GM21367 (cell line): ENCODE measurements around the gene GABPB2.
"Not testable (repeated sequence)": the region's sequence is repeated elsewhere in the genome, so short reads cannot be mapped to it uniquely, and the experiment has no call there.

Experiments used
- ATAC-seq: cut with Tn5 transposase; IDR thresholded peaks from one replicate; pipeline ENCODE4 v1.9.1; 2021; ENCODE audit not compliant: unreplicated experiment

The GABPB2 gene

DNA sequence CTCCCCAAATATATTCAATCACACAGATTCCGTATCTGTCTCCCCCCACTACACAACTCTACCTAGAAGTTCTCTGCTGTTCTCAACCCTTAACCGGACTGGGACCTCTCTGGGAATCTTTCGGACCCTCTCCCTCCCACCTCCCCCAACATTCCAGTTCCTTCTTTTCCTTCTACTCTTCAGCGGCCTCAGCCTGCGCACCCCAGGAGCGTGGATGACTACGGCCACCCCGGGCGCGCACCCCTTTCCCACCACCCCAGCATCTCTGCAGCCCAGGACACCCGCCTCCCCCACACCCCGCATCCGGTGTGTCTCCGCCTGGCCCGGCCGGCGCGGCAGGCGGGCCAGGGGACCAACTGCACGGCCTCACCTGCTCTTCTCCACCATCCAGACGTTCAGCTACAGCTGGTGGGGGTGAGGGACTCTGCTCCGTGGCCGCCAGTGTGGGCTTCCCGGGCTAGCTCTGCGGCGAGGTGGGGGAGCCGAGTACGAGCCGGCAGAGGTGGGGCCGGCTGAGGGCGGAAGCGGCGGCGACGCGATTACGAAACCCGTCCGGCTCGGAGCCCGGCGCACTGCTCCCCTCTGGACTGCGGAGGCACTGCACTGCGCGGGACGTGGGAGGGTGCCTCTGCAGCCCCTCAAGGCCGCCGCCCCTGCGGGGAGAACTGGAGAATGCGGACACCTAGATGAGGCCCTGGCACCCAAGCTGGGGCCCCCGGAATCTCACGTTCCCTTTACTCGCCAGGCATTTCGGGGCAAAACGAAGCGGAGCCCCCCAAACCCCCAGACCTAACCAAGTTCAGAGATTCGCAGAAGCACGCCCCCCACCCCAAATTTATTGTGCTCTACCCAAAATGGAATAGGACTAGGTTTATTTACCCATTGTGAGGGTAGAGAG, 11.2 kb upstream of the GABPB2 start, which contains the start of gene CDC42SE1:
TSS of gene CDC42SE1 (minus strand) at position 514 of the 898 bp plus-strand sequence. CDS start 3,892 bp downstream, outside the sequence.
- ATAC-seq: peak; percentile 69

DNA sequence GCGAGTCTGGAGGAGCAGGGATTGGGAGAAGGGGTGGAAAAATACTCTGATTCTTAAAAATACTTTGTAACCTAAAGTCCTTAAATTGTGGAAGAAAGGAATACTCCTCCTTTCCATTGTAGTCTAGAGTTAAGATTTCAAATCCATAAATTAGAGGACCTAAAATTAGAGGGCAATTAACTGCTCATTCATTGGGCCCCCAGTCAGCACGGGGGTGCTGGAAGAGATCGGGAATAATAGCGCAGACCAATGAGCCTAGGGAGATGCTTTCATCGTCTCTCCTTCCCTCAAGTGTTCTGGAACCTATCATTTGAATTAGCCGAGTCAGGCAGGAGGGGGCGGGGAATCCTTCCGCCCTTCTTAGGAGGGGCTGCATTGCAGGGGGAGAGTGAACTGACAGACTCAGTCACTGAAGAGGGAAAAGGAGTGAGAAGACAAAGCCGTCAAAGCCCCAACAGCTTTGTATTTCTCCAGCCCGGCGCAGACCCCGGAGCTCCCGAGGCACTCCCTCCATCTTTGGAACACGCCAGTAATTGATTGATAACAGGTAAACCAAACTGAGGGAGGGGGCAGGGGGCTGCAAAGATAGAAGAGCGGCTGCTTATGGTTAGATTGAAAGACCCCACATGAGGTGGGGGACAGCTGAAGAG, 10.4 kb upstream of the GABPB2 start, which contains the start of gene MLLT11:
TSS of gene MLLT11 (plus strand) at position 391 of the 650 bp plus-strand sequence. CDS start 6,828 bp downstream, outside the sequence.
- no peak for ATAC-seq

- ATAC-seq: no peak
Measured at GRCh38 chr1:151060657-151061421, 9.7 kb upstream of the GABPB2 start.

- no peak for ATAC-seq
Measured at GRCh38 chr1:151061704-151062103, 8.9 kb upstream of the GABPB2 start.

- ATAC-seq: no peak
Measured at GRCh38 chr1:151062741-151063371, 7.7 kb upstream of the GABPB2 start.

- no peak for ATAC-seq
Measured at GRCh38 chr1:151065089-151065645, 5.4 kb upstream of the GABPB2 start.

- no peak for ATAC-seq
Measured at GRCh38 chr1:151067185-151067584, 3.4 kb upstream of the GABPB2 start.

GRCh38 chr1:151069103-151069486, 1.5 kb upstream of the GABPB2 start:
- no peak for ATAC-seq

DNA sequence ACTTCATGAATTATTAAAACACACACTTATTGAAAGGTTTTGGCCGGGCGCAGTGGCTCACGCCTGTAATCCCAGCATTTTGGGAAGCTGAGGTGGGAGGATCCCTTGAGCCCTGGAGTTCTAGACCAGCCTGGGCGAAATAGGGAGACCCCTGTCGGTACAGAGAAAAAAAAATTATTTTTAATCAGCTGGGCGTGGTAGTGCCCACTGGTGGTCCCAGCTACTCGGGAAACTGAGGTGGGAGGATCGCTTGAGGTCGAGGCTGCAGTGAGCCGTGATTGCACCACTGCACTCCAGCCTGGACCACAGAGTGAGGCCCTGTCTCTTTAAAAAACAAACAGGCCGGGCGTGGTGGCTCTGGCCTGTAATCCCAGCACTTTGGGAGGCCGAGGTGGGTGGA, 1.7 kb downstream of the GABPB2 start:
- ATAC-seq: no peak

GRCh38 chr1:151085953-151086559, 15.5 kb downstream of the GABPB2 start:
- no peak for ATAC-seq

- not testable (repeated sequence) for ATAC-seq
Measured at GRCh38 chr1:151097426-151097825, 26.9 kb downstream of the GABPB2 start.

GRCh38 chr1:151098126-151098525, 27.6 kb downstream of the GABPB2 start:
- no peak for ATAC-seq

GRCh38 chr1:151104630-151105029, 34.1 kb downstream of the GABPB2 start:
- ATAC-seq: no peak

DNA sequence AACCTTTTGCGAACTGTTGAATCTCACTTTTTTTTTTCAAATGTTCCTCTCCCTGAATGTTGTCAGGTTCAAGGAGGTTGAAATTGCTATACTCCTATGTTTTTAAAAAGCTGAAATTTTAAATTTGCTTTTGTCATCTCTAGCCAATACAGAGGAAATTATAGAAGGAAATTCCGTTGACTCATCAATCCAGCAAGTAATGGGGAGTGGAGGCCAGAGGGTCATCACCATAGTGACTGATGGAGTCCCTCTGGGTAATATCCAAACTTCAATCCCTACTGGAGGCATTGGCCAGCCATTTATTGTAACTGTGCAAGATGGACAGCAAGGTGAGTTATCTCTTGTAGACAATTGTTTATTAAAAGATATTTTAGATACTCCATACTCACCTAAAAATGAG, 36.3 kb downstream of the GABPB2 start:
- no peak for ATAC-seq

- no peak for ATAC-seq
Measured at GRCh38 chr1:151108331-151108730, 37.8 kb downstream of the GABPB2 start.

GRCh38 chr1:151113877-151114276, 43.3 kb downstream of the GABPB2 start:
- ATAC-seq: no peak

GRCh38 chr1:151124763-151125403, 54.3 kb downstream of the GABPB2 start:
- ATAC-seq: no peak

GRCh38 chr1:151128800-151129199, 58.2 kb downstream of the GABPB2 start:
- ATAC-seq: no peak

GRCh38 chr1:151130987-151131586, 60.5 kb downstream of the GABPB2 start:
- no peak for ATAC-seq
